Thyroid gland (tissue), 4 donors: Measurements from ENCODE around the gene TPH2.

Experiments used
- CTCF ChIP-seq, 6 experiments: fragments of 200-600 bp in 3 of 6; fragments of 450-650 bp in 3 of 6; sonication (generic) in 3 of 6; IDR thresholded peaks; one replicate each; pipeline ENCODE4 v1.5.1; 2016 to 2019; ENCODE audit warnings: antibody characterized with exemption in 6 of 6, mild to moderate bottlenecking in 2 of 6, inconsistent platforms in 1 of 6, moderate library complexity in 1 of 6
- POLR2A ChIP-seq, 2 donors: fragments of 450-650 bp; IDR thresholded peaks; one replicate each; pipeline ENCODE4 v1.6.1; 2017; ENCODE audit warnings: antibody characterized with exemption in 2 of 2, mild to moderate bottlenecking in 2 of 2, moderate library complexity in 1 of 2

- TF ChIP-seq POLR2A (IDR thresholded peaks at IDR 0.05) (no peak), CTCF (IDR thresholded peaks at IDR 0.05) (no peak)
These were observed 6.5 kb downstream of the TPH2 start for GRCh38 chr12:71945121-71945520.
